ENCODE results near the gene DOCK10. TPM values are rescaled to one million over a fixed set of nuclear protein-coding genes. Genes with fewer than 3 reads are reported as not detected.

DOCK10 gene
- total RNA-seq, 1 experiment from 2014 or later = 0.96 TPM

GRCh38 chr2:224915136-224915535 is 127.1 kb downstream of the DOCK10 start:
- no peak for DNase-seq (ENCODE audit: unreplicated experiment)
- Mint-ChIP-seq H3K27me3 (ENCODE audit: insufficient read depth, unreplicated experiment) (no peaks in the 10 kb centered on the region), H3K9me3 (ENCODE audit: unreplicated experiment) (no peaks in the 10 kb centered on the region), H3K4me3 (ENCODE audit: unreplicated experiment) (no peak overlapping the region), H3K27ac (ENCODE audit: low read depth, unreplicated experiment) (no peak overlapping the region), H3K4me1 (ENCODE audit: insufficient read depth, unreplicated experiment) (peaks cover 12% of the 10 kb centered on the region), H3K36me3 (ENCODE audit: insufficient read depth, unreplicated experiment) (no peaks in the 10 kb centered on the region)
- ChIA-PET CTCF (no interaction called here), POLR2A (no interaction called here)
- intact Hi-C loops (cut with micrococcal nuclease) = no loop called here
- no TSS peak for BruUV-seq (replicated peaks)
- no peak for TF ChIP-seq CTCF (IDR thresholded peaks at IDR 0.05; ENCODE audit: unreplicated experiment)

GRCh38 chr2:224910574-224910925 is 131.7 kb downstream of the DOCK10 start:
- no TSS peak for BruUV-seq (replicated peaks)
- H3K27ac Mint-ChIP-seq (ENCODE audit: low read depth, unreplicated experiment) = peak overlapping the region; percentile 91
- intact Hi-C loops (cut with micrococcal nuclease) = no loop called here
- peaks cover 18% of the 10 kb centered on the region for H3K4me1 Mint-ChIP-seq (ENCODE audit: insufficient read depth, unreplicated experiment)
- H3K36me3 Mint-ChIP-seq (ENCODE audit: insufficient read depth, unreplicated experiment) = no peaks in the 10 kb centered on the region
- ChIA-PET POLR2A (interaction anchor here (0.7 to 4.2 kb wide), 15 partner anchors 13 to 347 kb away, joined by 3 to 67 read pairs (median 4); no protein-coding TSS in a partner anchor), CTCF (interaction anchor here (0.6 to 1.6 kb wide), 6 partner anchors 12 to 259 kb away, joined by 3 to 5 read pairs (median 4); no protein-coding TSS in a partner anchor)
- no peak for TF ChIP-seq CTCF (IDR thresholded peaks at IDR 0.05; ENCODE audit: unreplicated experiment)
- no peak for DNase-seq (ENCODE audit: unreplicated experiment)
- H3K9me3 Mint-ChIP-seq (ENCODE audit: unreplicated experiment) = no peaks in the 10 kb centered on the region
- no peaks in the 10 kb centered on the region for H3K27me3 Mint-ChIP-seq (ENCODE audit: insufficient read depth, unreplicated experiment)
- H3K4me3 Mint-ChIP-seq (ENCODE audit: unreplicated experiment) = no peak overlapping the region

- Mint-ChIP-seq H3K27ac (ENCODE audit: low read depth, unreplicated experiment) (peak overlapping the region; percentile 91), H3K9me3 (ENCODE audit: unreplicated experiment) (no peaks in the 10 kb centered on the region), H3K36me3 (ENCODE audit: insufficient read depth, unreplicated experiment) (no peaks in the 10 kb centered on the region), H3K4me3 (ENCODE audit: unreplicated experiment) (no peak overlapping the region), H3K27me3 (ENCODE audit: insufficient read depth, unreplicated experiment) (no peaks in the 10 kb centered on the region), H3K4me1 (ENCODE audit: insufficient read depth, unreplicated experiment) (peaks cover 18% of the 10 kb centered on the region)
- intact Hi-C loops (cut with micrococcal nuclease) = no loop called here
- ChIA-PET POLR2A (interaction anchor here (0.6 to 4.2 kb wide), 23 partner anchors 10 to 347 kb away, joined by 3 to 67 read pairs (median 4); no protein-coding TSS in a partner anchor), CTCF (interaction anchor here (0.6 to 1.6 kb wide), 9 partner anchors 9 to 259 kb away, joined by 3 to 5 read pairs (median 3); no protein-coding TSS in a partner anchor)
- peak; percentile 97 for DNase-seq (ENCODE audit: unreplicated experiment)
- no peak for TF ChIP-seq CTCF (IDR thresholded peaks at IDR 0.05; ENCODE audit: unreplicated experiment)
- BruUV-seq (replicated peaks) = no TSS peak
These were observed 132.2 kb downstream of the DOCK10 start for GRCh38 chr2:224909885-224910573.

GRCh38 chr2:224908818-224909217 is 133.4 kb downstream of the DOCK10 start:
- DNase-seq (ENCODE audit: unreplicated experiment) = no peak
- no TSS peak for BruUV-seq (replicated peaks)
- no peak for TF ChIP-seq CTCF (IDR thresholded peaks at IDR 0.05; ENCODE audit: unreplicated experiment)
- Mint-ChIP-seq H3K9me3 (ENCODE audit: unreplicated experiment) (no peaks in the 10 kb centered on the region), H3K27me3 (ENCODE audit: insufficient read depth, unreplicated experiment) (no peaks in the 10 kb centered on the region), H3K27ac (ENCODE audit: low read depth, unreplicated experiment) (no peak overlapping the region), H3K4me1 (ENCODE audit: insufficient read depth, unreplicated experiment) (peaks cover 18% of the 10 kb centered on the region), H3K36me3 (ENCODE audit: insufficient read depth, unreplicated experiment) (no peaks in the 10 kb centered on the region), H3K4me3 (ENCODE audit: unreplicated experiment) (no peak overlapping the region)
- POLR2A ChIA-PET = interaction anchor here (0.7 to 4.2 kb wide), 6 partner anchors 9 to 83 kb away, joined by 3 to 67 read pairs (median 4); no protein-coding TSS in a partner anchor
- intact Hi-C loops (cut with micrococcal nuclease) = no loop called here
- CTCF ChIA-PET = interaction anchor here (0.5 to 1.6 kb wide), 3 partner anchors 10 to 25 kb away, joined by 3 to 5 read pairs (median 5); no protein-coding TSS in a partner anchor

Measured in MCF 10A (cell line).